HG03103 (cell line): Measurements from ENCODE around the gene C2orf72.
"Not testable (repeated sequence)": the region's sequence is repeated elsewhere in the genome, so short reads cannot be mapped to it uniquely, and the experiment has no call there.

ENCODE experiments used
- ATAC-seq: cut with Tn5 transposase; IDR thresholded peaks from one replicate; pipeline ENCODE4 v1.9.1; 2021; ENCODE audit warnings: low read depth; ENCODE audit not compliant: unreplicated experiment

The C2orf72 gene

GRCh38 chr2:231012463-231012862 lies 24.9 kb upstream of the C2orf72 start:
- ATAC-seq: no peak

GRCh38 chr2:231013820-231014219 lies 23.5 kb upstream of the C2orf72 start:
- no peak for ATAC-seq

DNA sequence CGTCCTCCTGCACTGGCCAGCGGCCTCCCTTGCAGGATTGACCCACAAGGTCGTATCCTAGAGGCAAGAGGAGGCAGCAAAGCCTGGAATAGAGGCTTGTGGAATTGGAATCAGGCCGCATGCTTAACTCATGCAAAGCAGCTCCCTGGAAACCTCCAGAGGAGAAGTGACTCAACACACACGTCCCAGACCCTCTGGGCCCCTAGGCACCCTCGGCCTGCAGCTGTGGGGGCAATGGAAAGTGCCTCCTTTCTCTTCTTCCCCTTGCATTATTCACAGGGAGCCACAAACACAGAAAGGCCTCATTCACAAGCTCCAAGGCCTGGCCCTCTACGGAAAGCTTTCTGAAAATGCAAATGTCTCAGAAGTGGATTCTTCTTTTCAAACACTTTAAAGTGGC lies 21.8 kb upstream of the C2orf72 start:
- ATAC-seq: no peak

- no peak for ATAC-seq
Observed at GRCh38 chr2:231015926-231016325, 21.4 kb upstream of the C2orf72 start.

- ATAC-seq: no peak
Observed at GRCh38 chr2:231016566-231017230, 20.6 kb upstream of the C2orf72 start.

GRCh38 chr2:231017231-231017598 lies 20.1 kb upstream of the C2orf72 start:
- ATAC-seq: no peak

GRCh38 chr2:231018184-231018583 lies 19.1 kb upstream of the C2orf72 start:
- no peak for ATAC-seq

DNA sequence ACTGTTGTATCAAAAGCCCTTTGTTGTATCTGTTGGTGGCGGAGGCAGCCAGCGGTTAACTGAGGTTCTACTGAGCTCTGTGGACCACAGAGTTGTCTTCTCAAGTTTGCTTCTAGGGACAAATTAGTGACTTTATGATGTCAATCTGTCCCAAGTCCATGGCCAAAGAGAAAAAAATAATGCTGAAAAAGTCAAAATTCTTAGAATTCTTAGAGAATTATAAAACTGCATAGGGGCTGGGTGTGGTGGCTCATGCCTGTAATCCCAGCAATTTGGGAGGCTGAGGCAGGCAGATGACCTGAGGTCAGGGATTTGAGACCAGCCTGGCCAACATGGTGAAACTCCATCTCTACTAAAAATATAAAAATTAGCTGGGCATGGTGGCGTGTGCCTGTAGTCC lies 12.3 kb upstream of the C2orf72 start:
- ATAC-seq: not testable (repeated sequence)

DNA sequence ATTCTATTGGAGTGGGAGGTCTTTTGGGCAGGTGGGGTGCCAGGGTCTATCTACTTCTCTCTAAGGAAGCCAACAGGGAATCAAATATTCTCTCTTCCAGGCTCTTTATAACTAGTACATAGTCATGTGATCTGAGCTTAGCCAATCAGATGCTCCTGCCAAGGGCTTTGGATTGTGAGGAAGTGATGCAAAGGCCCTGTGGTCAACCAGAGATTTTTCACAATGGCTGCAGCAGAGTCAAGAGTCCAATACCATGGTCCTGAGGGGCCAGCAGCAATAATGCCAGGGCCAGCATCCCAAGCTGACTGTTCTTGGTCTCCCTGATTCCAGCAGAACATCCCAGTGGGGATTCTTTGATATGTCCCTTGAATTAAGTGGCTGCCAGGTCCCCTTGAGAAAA lies 8.4 kb upstream of the C2orf72 start:
- ATAC-seq: no peak

DNA sequence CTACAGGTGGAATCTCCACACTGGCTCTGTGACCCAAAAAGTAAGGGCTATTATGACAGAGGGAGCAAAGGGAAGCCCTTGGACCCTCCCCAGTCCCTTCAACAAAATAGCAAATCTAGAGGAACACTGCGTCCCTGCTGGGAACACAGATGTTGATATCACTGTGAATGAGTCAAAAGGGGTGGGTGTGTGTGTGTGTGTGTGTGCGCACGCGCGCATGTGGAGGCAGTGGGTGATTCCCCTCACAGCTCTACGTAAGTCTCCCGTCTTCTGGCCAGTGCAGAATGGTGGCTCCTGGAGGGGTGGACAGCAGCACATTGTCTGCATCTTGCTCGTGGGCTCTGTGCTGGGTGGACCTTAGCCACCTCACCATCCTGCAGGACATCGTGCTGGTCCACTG lies 7.8 kb upstream of the C2orf72 start:
- no peak for ATAC-seq

GRCh38 chr2:231030725-231031124 lies 6.6 kb upstream of the C2orf72 start:
- ATAC-seq: no peak

DNA sequence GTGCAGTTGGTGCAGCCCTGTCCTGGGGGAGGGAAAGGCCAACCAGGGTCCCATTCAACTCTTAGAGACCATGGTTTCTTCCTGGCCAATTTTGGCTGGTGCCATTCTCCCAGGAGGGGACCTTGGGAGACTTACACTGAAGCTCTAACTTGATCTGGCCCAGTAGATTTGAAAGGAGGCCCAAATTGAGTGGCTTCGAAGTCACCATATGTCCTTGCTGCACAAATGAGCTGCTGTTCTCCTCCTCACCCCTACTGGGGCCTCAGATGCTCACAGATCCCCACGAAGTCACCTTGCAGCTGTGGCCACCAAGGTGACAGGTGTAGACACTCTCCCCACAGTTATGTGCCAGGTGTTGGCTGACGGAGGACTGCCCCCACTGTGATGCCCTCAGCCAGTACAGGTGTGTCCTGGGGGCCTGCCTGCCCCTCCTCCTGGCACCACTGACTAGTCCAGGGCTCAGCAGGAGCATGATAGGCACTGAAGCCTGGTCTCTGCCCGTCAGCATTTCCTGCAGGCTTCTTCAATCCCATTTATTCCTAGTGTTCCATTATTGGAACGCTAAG lies 4.7 kb upstream of the C2orf72 start:
- no peak for ATAC-seq

DNA sequence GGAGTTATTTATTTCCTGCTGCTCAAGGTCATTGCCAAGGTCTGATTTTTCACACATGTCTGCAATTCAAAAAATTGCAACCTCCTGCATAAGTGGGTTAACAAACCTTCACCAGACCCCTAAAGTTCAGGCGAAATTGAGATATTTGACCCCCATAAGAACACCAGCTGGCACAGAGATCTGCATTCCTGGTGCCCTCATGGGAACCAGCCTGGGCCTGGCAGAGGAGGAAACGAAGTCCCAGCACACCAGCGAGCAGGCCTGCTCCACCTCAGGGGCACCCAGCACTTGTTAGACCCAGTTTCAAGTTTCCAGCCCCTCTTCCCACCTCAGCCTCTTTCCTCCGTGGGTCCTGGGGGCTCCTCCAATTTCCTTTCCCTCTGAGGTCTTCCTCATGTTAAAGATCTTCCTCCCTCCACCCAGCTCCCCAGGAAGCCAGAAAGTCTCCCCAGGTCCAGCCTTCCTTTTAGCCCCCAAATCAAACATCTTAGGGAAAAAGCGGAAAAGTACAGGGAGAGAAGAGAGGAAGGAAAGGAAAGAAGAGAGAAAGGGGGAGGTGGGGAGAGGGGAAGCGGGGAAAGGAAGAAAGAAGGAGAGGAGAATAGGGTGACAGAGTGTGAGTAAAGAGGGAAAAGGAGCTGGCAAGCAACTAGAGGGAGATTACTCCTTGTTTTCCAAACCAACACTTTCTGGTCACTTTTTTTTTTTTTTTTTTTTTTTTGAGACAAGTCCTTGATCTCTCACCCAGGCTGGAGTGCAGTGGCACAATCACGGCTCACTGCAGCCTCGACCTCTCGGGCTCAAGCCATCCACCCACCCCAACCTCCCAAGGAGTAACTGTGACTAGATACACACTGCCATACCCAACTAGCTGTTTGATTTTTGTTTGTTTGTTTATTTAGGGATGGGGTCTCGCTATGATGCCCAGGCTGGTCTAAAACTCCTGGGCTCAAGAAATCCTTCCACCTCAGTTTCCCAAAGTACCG lies 3.9 kb upstream of the C2orf72 start:
- no peak for ATAC-seq

DNA sequence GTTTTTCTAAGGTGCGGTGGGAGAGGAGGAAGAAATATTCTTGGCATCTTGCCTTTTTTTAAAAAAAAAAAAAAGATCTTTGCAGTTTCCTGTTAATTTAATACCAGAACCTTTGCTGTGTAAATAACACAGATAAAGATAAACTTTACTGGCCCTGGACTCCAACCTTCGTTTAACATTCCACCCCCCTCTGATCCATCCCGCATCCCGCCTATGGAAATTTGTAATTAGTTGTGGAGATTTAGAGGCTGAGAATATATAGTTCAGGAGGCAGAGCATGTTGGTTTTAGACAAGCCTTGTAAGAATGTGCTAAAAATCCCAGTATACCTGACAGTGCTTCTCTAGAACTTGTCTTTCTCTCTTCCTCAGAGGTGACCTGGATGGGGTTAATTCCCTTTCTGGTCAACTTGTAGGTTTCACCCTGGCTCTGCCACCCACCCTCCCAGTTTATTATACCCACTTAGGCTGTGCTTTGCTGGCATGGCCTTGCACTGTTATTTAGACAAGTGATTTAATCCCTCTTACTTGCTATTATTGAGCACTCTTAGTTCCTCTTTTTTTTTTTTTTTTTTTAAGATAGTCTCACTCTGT lies 2.9 kb upstream of the C2orf72 start:
- ATAC-seq: no peak

DNA sequence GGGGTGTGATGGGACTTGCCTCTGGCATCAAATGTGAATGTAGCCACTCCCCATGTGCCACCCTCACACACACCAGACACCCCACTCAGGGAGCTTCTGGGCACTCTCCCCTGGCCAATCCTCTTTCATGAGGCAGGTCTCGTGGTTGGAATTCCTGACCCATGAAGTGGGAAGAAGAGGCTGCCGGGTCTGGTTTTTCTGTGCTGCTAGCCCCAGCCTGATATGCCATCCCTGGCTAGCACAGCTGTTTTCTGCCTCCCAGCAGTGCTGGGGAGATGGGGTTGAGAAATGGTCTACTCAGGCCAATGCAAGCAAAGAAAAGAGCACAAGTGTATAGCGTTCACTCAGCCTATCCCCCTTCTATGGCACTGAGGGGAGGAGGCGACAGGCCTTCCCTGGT lies 1.2 kb upstream of the C2orf72 start:
- no peak for ATAC-seq

DNA sequence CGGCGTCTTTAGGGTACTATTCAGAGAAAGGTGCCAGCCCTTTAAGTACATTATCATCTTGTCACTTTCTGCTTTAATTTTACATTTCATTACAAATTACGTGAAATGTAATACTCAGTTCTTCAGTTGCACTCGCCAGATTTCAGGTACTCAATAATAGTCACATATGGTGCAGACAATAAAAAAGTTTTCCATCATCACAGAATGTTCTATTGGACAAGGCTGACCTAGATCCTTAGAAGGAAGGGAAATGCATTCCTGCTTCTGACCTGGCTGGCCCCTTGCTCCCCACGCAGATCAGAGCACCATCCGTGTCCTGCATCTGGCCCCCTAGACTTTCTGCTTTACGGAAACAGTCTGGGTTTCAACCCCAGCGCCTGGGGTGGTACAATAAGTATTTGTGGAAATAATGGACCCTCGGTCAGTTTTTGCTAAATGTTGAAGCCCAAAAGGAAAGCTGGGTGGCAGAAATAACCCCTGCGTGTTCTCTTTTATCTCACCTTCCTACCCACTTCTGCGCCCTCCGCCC lies 681 bp upstream of the C2orf72 start:
- no peak for ATAC-seq

- ATAC-seq: no peak
Observed at GRCh38 chr2:231037731-231038482, 584 bp downstream of the C2orf72 start.

GRCh38 chr2:231038483-231039293 lies 1.4 kb downstream of the C2orf72 start:
- no peak for ATAC-seq

DNA sequence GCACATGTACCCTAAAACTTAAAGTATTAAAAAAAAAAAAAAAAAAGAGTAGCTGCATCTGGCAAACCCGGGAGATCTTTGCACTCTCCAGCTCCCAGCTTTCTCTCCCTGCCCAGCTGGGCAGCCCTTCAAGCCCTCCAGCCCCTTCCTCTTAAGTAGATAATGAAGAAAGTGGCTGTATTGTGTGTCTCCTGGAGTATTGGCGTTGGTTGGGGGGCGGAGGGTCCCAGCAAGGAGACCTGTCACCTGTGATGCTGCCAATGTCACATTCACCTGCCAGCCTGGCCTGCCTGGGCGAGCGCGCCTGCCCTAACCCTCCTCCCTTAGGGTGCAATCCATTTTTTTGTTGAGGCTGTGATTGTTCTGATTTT lies 2.0 kb downstream of the C2orf72 start:
- ATAC-seq: no peak
